K562 (cell line): Measurements from ENCODE around the gene HHIPL1.

ENCODE experiments used
- EGR1 ChIP-seq: fragments of 450-650 bp; conservative IDR thresholded peaks from 2 replicates; pipeline ENCODE4 v1.6.1; 2017; ENCODE audit warnings: mild to moderate bottlenecking
- ZNF354B ChIP-seq: fragments of 250-450 bp; sonication (Bioruptor Pico); IDR thresholded peaks from 2 replicates; pipeline ENCODE4 v1.4.0; 2020
- TF ChIP-seq, protein P1 (sequence below): sonication (generic); formaldehyde crosslinking; IDR thresholded peaks from 2 replicates; pipeline ENCODE4 v1.8.1; 2023; ENCODE audit warnings: mild to moderate bottlenecking, missing genetic modification reagents

GRCh38 chr14:99601361-99601831, 43.5 kb upstream of the HHIPL1 start:
- TF ChIP-seq ZNF354B (CRISPR knock-in tag): no peak
- TF ChIP-seq EGR1: peak; percentile 20; the same call in 1 of the 2 replicates
- TF ChIP-seq, protein P1, sequence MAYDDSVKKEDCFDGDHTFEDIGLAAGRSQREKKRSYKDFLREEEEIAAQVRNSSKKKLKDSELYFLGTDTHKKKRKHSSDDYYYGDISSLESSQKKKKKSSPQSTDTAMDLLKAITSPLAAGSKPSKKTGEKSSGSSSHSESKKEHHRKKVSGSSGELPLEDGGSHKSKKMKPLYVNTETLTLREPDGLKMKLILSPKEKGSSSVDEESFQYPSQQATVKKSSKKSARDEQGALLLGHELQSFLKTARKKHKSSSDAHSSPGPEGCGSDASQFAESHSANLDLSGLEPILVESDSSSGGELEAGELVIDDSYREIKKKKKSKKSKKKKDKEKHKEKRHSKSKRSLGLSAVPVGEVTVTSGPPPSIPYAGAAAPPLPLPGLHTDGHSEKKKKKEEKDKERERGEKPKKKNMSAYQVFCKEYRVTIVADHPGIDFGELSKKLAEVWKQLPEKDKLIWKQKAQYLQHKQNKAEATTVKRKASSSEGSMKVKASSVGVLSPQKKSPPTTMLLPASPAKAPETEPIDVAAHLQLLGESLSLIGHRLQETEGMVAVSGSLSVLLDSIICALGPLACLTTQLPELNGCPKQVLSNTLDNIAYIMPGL (CRISPR knock-in tag): no peak
